Endodermal cell (in vitro differentiated cells): Measurements from ENCODE around the gene RHBDL3. TPM values are rescaled to one million over a fixed set of nuclear protein-coding genes. Genes with fewer than 3 reads are reported as not detected.

ENCODE experiments used
- DNase-seq: peaks from one replicate; pipeline ENCODE4 v3.0.0-alpha.2; 2017
- H3K27ac ChIP-seq: 2 replicates; pipeline ENCODE4 v1.5.1; 2013; ENCODE audit warnings: mild to moderate bottlenecking, low read depth, low read length, moderate library complexity
- H3K27me3 ChIP-seq: 2 replicates; pipeline ENCODE4 v1.6.1; 2013; ENCODE audit warnings: mild to moderate bottlenecking, low read length, moderate library complexity; ENCODE audit not compliant: insufficient read depth, control insufficient read depth, poor library complexity, severe bottlenecking
- H3K36me3 ChIP-seq: 2 replicates; pipeline ENCODE4 v1.7.0; 2013; ENCODE audit warnings: mild to moderate bottlenecking, low read length, moderate library complexity; ENCODE audit not compliant: control insufficient read depth, insufficient read depth
- H3K4me1 ChIP-seq: one replicate; pipeline ENCODE4 v1.7.0; 2013; ENCODE audit warnings: low read length; ENCODE audit not compliant: control insufficient read depth, insufficient read depth
- H3K4me3 ChIP-seq: 2 replicates; pipeline ENCODE4 v1.5.1; 2013; ENCODE audit warnings: mild to moderate bottlenecking, low read length, moderate library complexity
- H3K9ac ChIP-seq: 2 replicates; pipeline ENCODE4 v1.6.1; 2013; ENCODE audit warnings: mild to moderate bottlenecking, low read length, moderate library complexity; ENCODE audit not compliant: poor library complexity, severe bottlenecking; ENCODE audit errors: extremely low read depth
- H3K9me3 ChIP-seq: 2 replicates; pipeline ENCODE4 v1.6.1; 2013; ENCODE audit warnings: mild to moderate bottlenecking, low read length, moderate library complexity; ENCODE audit not compliant: control insufficient read depth
- H3K27ac Mint-ChIP-seq: 2 replicates; pipeline ENCODE4 v1.8.0; 2020; ENCODE audit warnings: mixed read lengths
- H3K27me3 Mint-ChIP-seq: 2 replicates; pipeline ENCODE4 v1.8.0; 2021; ENCODE audit warnings: mild to moderate bottlenecking, mixed read lengths; ENCODE audit not compliant: insufficient read depth
- H3K36me3 Mint-ChIP-seq: 2 replicates; pipeline ENCODE4 v1.8.0; 2020; ENCODE audit warnings: low read depth, mixed read lengths
- H3K4me1 Mint-ChIP-seq: 2 replicates; pipeline ENCODE4 v1.8.0; 2020; ENCODE audit warnings: mixed read lengths
- H3K4me3 Mint-ChIP-seq: 2 replicates; pipeline ENCODE4 v1.8.0; 2020; ENCODE audit warnings: mild to moderate bottlenecking, moderate library complexity, mixed read lengths
- H3K9me3 Mint-ChIP-seq: 2 replicates; pipeline ENCODE4 v1.8.0; 2020; ENCODE audit warnings: mild to moderate bottlenecking, mixed read lengths
- WGBS, 2 experiments: methylation state at CpG; one replicate each; pipeline versions ENCODE4 v1.1.5 to v1.1.7; 2013; ENCODE audit warnings: missing lambda C conversion rate in 2 of 2, mixed read lengths in 1 of 2; ENCODE audit not compliant: insufficient coverage in 1 of 2, insufficient read length in 1 of 2; 5-methylcytosine and 5-hydroxymethylcytosine counted together
- total RNA-seq, 2 donors: library from RNA; stranded (reverse); fragmentation: NEBNext Ultra II Directional in 1 of 2; extraction: Animal tissue kit (Norgen Biotek cat#: 25700) in 1 of 2; gene quantifications; 2 replicates in 1 of 2; 3 replicates in 1 of 2; pipeline ENCODE4 v1.2.1, GENCODE V29; 2021
- TF ChIP-seq, protein P1 (sequence below): fragments of 200-600 bp; sonication (generic); conservative IDR thresholded peaks from 2 replicates; pipeline ENCODE4 v1.5.0; 2021; ENCODE audit warnings: antibody characterized with exemption, mild to moderate bottlenecking

Gene RHBDL3
- total RNA-seq, 2 donors from 2014 or later, result 0.35 to 1.4 TPM

DNA sequence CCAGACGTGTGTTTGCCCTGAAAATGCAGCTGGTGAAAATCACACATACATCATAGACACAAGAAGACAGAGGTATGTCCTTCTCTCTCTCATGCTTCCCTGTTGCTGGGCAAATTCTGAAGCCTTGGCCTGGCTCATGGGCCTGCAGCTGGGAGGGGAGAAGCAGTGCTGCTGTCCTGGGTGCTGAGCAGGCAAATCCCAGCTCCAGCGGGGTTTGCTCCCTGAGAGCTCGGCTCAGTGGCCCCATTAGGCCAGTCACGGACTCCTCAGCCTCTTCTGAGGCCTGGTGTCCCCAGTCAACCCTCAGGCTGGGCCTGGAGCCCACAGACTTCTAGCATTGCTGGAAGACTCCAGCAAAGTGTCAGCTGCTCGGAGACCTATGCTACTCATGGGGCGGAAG, 11.7 kb downstream of the RHBDL3 start:
- TF ChIP-seq, protein P1, sequence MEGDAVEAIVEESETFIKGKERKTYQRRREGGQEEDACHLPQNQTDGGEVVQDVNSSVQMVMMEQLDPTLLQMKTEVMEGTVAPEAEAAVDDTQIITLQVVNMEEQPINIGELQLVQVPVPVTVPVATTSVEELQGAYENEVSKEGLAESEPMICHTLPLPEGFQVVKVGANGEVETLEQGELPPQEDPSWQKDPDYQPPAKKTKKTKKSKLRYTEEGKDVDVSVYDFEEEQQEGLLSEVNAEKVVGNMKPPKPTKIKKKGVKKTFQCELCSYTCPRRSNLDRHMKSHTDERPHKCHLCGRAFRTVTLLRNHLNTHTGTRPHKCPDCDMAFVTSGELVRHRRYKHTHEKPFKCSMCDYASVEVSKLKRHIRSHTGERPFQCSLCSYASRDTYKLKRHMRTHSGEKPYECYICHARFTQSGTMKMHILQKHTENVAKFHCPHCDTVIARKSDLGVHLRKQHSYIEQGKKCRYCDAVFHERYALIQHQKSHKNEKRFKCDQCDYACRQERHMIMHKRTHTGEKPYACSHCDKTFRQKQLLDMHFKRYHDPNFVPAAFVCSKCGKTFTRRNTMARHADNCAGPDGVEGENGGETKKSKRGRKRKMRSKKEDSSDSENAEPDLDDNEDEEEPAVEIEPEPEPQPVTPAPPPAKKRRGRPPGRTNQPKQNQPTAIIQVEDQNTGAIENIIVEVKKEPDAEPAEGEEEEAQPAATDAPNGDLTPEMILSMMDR, result no peak
- H3K27ac ChIP-seq, result peak overlapping the region; percentile 42
- Mint-ChIP-seq H3K4me3 (no peak overlapping the region), H3K27ac (no peak overlapping the region), H3K9me3 (no peaks in the 10 kb centered on the region), H3K27me3 (peaks cover 13% of the 10 kb centered on the region), H3K36me3 (no peaks in the 10 kb centered on the region), H3K4me1 (peaks cover 19% of the 10 kb centered on the region)
- H3K9me3 ChIP-seq, result no peaks in the 10 kb centered on the region
- H3K36me3 ChIP-seq, result no peaks in the 10 kb centered on the region
- H3K4me1 ChIP-seq, result peaks cover 5% of the 10 kb centered on the region
- WGBS, 2 experiments, result 74 to 84% methylated on average over 4 to 6 of the region's 6 CpGs
- H3K4me3 ChIP-seq, result no peak overlapping the region
- DNase-seq, result peak; percentile 93
- no peaks in the 10 kb centered on the region for H3K27me3 ChIP-seq
- H3K9ac ChIP-seq, result no peak overlapping the region

GRCh38 chr17:32278815-32279214, 13.2 kb downstream of the RHBDL3 start:
- no peaks in the 10 kb centered on the region for H3K9me3 Mint-ChIP-seq
- Histone ChIP-seq H3K4me1 (peaks cover 5% of the 10 kb centered on the region), H3K27ac (no peak overlapping the region), H3K36me3 (no peaks in the 10 kb centered on the region), H3K27me3 (no peaks in the 10 kb centered on the region), H3K9ac (no peak overlapping the region), H3K4me3 (no peak overlapping the region), H3K9me3 (no peaks in the 10 kb centered on the region)
- H3K4me1 Mint-ChIP-seq, result peaks cover 15% of the 10 kb centered on the region
- WGBS, 2 experiments, result 90 to 94% methylated on average over 2 of the region's 2 CpGs
- H3K27ac Mint-ChIP-seq, result no peak overlapping the region
- TF ChIP-seq, protein P1, result no peak
- peaks cover 16% of the 10 kb centered on the region for H3K27me3 Mint-ChIP-seq
- H3K4me3 Mint-ChIP-seq, result no peak overlapping the region
- H3K36me3 Mint-ChIP-seq, result no peaks in the 10 kb centered on the region
- DNase-seq, result no peak

GRCh38 chr17:32279891-32280716, 14.5 kb downstream of the RHBDL3 start:
- no peak overlapping the region for H3K4me3 ChIP-seq
- peak; percentile 95 for DNase-seq
- no peak overlapping the region for H3K27ac Mint-ChIP-seq

More at GRCh38 chr17:32279891-32280716, 14.5 kb downstream of the RHBDL3 start:
- Histone ChIP-seq H3K27me3 (no peaks in the 10 kb centered on the region), H3K27ac (peak overlapping the region; percentile 93), H3K4me1 (peaks cover 5% of the 10 kb centered on the region), H3K36me3 (no peaks in the 10 kb centered on the region), H3K9ac (no peak overlapping the region), H3K9me3 (no peaks in the 10 kb centered on the region)
- peaks cover 15% of the 10 kb centered on the region for H3K4me1 Mint-ChIP-seq
- TF ChIP-seq, protein P1, result no peak
- H3K27me3 Mint-ChIP-seq, result peaks cover 23% of the 10 kb centered on the region
- no peak overlapping the region for H3K4me3 Mint-ChIP-seq
- no peaks in the 10 kb centered on the region for H3K9me3 Mint-ChIP-seq
- no peaks in the 10 kb centered on the region for H3K36me3 Mint-ChIP-seq
- WGBS, 2 experiments, result 29 to 37% methylated on average over 13 to 21 of the region's 21 CpGs
